ENCODE data around the gene PRDM16. TPM values are rescaled to one million over a fixed set of nuclear protein-coding genes. Genes with fewer than 3 reads are reported as not detected.

The PRDM16 gene
- total and polyA plus RNA-seq, 2 of the 8 experiments (the other 6 are each of a cell fraction or from before 2014, with no cell fraction given) = 0.39 to 0.43 TPM

GRCh38 chr1:3346478-3346877 is 277.5 kb downstream of the PRDM16 start:
- no peak overlapping the region for H4K91ac ChIP-seq (replicated peaks; ENCODE audit: insufficient read length, low read length)
- H4K8ac ChIP-seq (ENCODE audit: extremely low read depth, insufficient read depth, low read length) = no peak overlapping the region; the same call in 1 of the 2 replicates
- POLR2A ChIA-PET (ENCODE audit: partially characterized antibody) = no interaction called here
- H2AK5ac ChIP-seq (ENCODE audit: low read depth, low read length) = no peak overlapping the region
- no peak overlapping the region for H3K4ac ChIP-seq (replicated peaks; ENCODE audit: insufficient read length, low read depth, low read length)
- H3K56ac ChIP-seq (replicated peaks; ENCODE audit: insufficient read length, low read depth, low read length) = no peak overlapping the region
- H4K20me1 ChIP-seq (replicated peaks in 1 of 2; ENCODE audit: control insufficient read depth in 1 of 2, insufficient read depth in 2 of 2, low read length in 2 of 2) = no peaks in the 10 kb centered on the region
- H2BK15ac ChIP-seq (ENCODE audit: low read length) = no peak overlapping the region
- no peak overlapping the region for H3K9ac ChIP-seq (replicated peaks in 1 of 4; ENCODE audit: extremely low read depth in 1 of 4, low read depth in 3 of 4, low read length in 3 of 4)
- H3K23ac ChIP-seq (ENCODE audit: insufficient read length) = no peak overlapping the region
- no peak overlapping the region for H2BK20ac ChIP-seq (ENCODE audit: low read length)
- H3K23me2 ChIP-seq (ENCODE audit: low read depth, low read length) = no peaks in the 10 kb centered on the region
- H3K79me1 ChIP-seq (ENCODE audit: low read depth, low read length) = no peaks in the 10 kb centered on the region
- no peak overlapping the region for H2AFZ ChIP-seq (ENCODE audit: low read length)
- no peak overlapping the region for H3K18ac ChIP-seq (ENCODE audit: extremely low read depth, low read length)
- no peak overlapping the region for H3K4me3 ChIP-seq (ENCODE audit: extremely low read depth in 1 of 4, insufficient read depth in 2 of 4, low read depth in 3 of 4, low read length in 4 of 4)
- H3K36me3 ChIP-seq (ENCODE audit: control insufficient read depth in 2 of 4, insufficient read depth in 4 of 4, low read length in 3 of 4) = no peaks in the 10 kb centered on the region
- H3K79me2 ChIP-seq (ENCODE audit: control insufficient read depth in 1 of 2, insufficient read depth in 2 of 2, low read length in 2 of 2) = no peaks in the 10 kb centered on the region
- H4K5ac ChIP-seq (ENCODE audit: insufficient read length, low read depth, low read length) = no peak overlapping the region
- H3K14ac ChIP-seq (ENCODE audit: insufficient read length) = no peak overlapping the region
- CTCF ChIA-PET (ENCODE audit: partially characterized antibody) = interaction anchor here (1.1 to 1.2 kb wide), 3 partner anchors 26 to 849 kb away, joined by 3 to 6 read pairs (median 3); no protein-coding TSS in a partner anchor
- DNase-seq (ENCODE audit: low read depth in 1 of 2, low spot score in 2 of 2) (no peak), FAIRE-seq (no peak)
- H2BK120ac ChIP-seq (replicated peaks; ENCODE audit: low read depth, low read length) = no peak overlapping the region
- no peaks in the 10 kb centered on the region for H3K27me3 ChIP-seq (replicated peaks in 1 of 4; ENCODE audit: control insufficient read depth in 3 of 4, extremely low read depth in 1 of 4, insufficient read depth in 3 of 4, low read length in 3 of 4)
- no peak overlapping the region for H2BK5ac ChIP-seq (ENCODE audit: low read depth, low read length)
- H3K4me1 ChIP-seq (replicated peaks in 1 of 4; ENCODE audit: control insufficient read depth in 3 of 4, insufficient read depth in 4 of 4, low read length in 3 of 4) = peaks cover 0 to 2% (median 0%) of the 10 kb centered on the region in 4 experiments; a peak in 1 of 7 replicates
- WGBS, 2 experiments (ENCODE audit: extremely low coverage in 1 of 2, insufficient coverage in 1 of 2, insufficient read length in 1 of 2, insufficient replicate concordance in 2 of 2, low coverage in 1 of 2, low lambda C conversion rate in 2 of 2, missing lambda C conversion rate in 1 of 2) = 81% methylated on average over 13 of the region's 13 CpGs; no CpG with 5 or more reads in 1 of the 2 experiments
- no peak overlapping the region for H3K27ac ChIP-seq (ENCODE audit: low read depth, low read length)
- peaks cover 10 to 12% of the 10 kb centered on the region in 2 experiments for H3K9me3 ChIP-seq (ENCODE audit: insufficient read depth in 2 of 2, low read depth in 1 of 2, low read length in 1 of 2)
- no peak overlapping the region for H3K4me2 ChIP-seq (ENCODE audit: insufficient read depth in 1 of 2, low read depth in 2 of 2, low read length in 2 of 2)
- H2BK12ac ChIP-seq (ENCODE audit: low read depth, low read length) = no peak overlapping the region
- TF ChIP-seq GTF2F1 (IDR thresholded peaks at IDR 0.05; ENCODE audit: borderline replicate concordance, low read depth, low read length) (no peak), TAF1 (IDR thresholded peaks at IDR 0.05; ENCODE audit: low read depth, low read length) (no peak), TCF12 (IDR thresholded peaks at IDR 0.05; ENCODE audit: low read depth, low read length) (no peak)

Measured in H1 (cell line).